Endothelial cell of hepatic sinusoid (primary cell): ENCODE measurements around the gene LRRC34.

Experiments
- in situ Hi-C: cut with HindIII; loops from 2 replicates; pipeline ENCODE4 v1.10.0; 2017; ENCODE audit warnings: low sequenced_read_pairs

LRRC34 gene, protein sequence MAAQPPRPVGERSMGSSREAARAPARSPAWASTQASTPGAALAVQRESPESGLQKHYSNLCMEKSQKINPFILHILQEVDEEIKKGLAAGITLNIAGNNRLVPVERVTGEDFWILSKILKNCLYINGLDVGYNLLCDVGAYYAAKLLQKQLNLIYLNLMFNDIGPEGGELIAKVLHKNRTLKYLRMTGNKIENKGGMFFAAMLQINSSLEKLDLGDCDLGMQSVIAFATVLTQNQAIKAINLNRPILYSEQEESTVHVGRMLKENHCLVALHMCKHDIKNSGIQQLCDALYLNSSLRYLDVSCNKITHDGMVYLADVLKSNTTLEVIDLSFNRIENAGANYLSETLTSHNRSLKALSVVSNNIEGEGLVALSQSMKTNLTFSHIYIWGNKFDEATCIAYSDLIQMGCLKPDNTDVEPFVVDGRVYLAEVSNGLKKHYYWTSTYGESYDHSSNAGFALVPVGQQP

DNA sequence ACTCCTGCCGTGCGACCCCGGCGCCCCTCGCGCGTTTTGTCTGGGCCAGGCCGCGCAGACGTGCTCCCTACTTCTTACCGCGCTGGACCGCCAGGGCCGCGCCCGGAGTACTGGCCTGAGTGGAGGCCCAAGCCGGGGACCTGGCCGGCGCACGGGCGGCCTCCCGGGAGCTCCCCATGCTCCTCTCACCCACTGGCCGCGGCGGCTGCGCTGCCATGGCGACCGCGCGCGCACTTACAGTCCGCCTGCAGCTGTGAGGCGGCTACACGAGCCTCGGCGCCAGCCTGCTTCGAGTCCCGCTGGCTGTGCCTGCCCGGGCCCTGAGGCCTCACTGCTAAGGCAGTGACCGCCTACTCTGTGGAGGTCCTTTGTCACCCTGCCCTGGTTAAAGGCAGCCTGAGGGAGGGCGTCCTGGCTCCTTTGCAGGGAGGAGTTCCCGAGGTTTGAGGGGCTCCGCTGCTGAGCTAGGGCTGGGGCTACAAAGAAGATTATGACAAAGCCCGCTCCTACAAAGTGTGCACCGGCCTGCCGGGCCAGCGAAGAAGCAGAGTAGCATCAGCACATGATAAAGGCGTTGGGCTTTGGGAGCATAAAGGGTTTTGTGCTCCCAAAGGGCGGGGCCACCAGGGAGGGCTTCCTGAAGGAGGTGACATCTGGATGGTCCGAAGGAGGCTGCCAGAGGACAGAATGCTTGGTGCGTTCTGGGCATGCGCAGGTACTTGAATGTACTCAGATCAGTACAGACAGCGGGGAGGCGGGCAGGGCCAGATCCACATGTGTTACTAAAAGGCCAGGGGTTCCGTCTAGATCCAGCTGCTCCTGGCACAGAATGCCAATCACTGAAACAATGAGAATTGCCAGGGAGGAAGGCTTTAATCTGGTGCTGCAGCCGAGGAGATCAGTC, at the start of gene LRRC34, which contains the start of gene LRRIQ4:
Gene LRRC34 (minus strand): TSS at position 573 of the 904 bp plus-strand sequence. CDS start 356 bp downstream, at position 217.
Gene LRRIQ4 (plus strand): TSS at position 539 of the 904 bp plus-strand sequence. CDS start 9,052 bp downstream, outside the sequence.
- in situ Hi-C loops = no loop called here

DNA sequence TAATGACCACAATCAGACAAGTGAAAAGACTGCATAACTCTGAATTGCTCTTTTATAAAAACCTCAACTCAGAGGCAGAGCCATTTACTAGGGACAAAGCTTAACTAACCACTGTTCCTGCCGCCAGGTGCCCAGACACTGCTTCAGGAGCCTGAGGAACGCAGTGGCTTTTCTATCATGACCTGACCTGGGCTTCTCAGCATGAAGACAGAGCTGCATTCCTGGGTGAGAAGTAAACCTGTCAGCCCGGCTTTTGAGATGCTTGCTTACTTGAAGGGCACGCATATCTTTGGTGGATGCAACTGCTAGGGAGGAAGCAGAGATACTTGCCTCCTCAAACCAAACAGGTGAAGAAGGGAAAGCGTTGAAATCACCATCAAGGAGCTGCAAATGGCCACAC, 49.2 kb upstream of the LRRC34 start:
- in situ Hi-C loops = no loop called here

DNA sequence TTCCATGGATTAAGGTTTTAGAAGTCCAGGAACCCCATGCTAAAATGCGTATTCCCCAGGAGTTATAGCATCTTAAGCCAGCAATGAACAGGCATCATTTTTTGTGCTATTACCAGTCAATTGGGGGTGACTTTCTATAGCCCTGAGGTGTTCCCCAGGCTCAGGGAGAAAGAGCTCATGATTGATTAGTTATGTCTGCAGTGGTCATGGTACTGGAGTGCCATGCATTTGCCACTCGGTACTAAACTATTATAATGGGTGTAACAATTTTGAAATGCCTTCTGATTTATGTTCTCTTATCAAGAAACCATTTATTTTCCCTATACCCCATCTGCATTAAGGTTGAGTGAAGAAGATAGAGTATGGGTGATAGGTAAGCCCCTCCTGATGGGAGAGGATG, 45.1 kb upstream of the LRRC34 start:
- in situ Hi-C loops = no loop called here

DNA sequence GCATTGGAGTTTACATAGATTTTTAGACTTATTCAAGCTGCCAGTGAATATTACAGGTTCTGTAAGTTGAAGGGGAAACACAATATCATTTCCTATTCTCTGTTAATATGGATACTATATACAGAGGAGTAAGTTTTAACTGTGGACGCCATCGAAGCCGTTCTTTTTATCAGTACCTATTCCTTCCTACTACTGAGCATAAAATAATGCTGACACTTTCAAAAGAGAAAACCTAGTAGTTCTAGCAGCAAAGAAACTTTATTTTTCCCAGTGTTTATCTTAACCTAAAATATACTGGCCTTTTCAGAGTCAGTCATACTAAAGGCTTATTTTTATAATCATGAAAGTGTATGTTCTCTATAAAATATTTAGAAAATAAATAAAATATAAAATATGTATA, 42.8 kb upstream of the LRRC34 start:
- in situ Hi-C loops = no loop called here

DNA sequence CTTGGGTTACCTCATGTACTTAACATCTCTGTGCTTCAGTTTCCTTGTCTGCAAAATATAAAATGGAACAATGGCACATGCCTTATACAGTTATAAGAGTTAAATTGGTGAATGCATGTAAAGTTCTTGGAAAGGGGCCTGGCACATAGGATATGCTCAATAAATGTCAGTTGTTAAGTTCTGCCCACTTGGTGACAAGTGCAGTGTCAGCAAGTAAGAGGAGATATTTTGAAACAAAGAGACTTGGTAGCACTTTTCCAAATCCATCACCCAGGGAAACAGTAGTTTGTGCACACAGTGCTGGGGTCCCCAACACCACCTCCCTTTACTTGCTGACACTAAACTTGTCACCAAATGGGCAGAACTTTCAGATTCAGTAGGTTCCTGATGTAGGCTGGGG, 37.9 kb upstream of the LRRC34 start:
- in situ Hi-C loops = no loop called here

DNA sequence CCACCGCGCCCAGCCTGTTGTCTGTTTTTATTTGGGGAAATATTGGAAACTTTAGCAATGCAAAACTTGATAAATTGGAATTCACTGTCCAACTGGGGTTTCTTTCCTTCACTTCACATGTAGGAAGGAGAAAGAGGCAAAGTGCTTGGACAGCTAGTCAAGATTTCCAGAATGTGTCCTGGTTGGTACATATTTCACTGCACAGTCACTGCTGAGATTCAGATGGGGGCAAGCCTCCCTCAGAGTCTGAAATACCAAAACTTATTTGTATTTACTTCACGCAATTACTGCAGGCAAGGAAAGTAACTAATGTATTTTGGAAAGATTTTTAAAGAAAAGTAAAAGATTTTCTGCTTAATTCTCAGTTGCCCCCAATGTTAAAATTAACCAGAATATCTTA, 36.0 kb upstream of the LRRC34 start:
- in situ Hi-C loops = loop anchor here (5.0 kb wide), 1 partner anchor 89 kb away; no protein-coding TSS in a partner anchor

DNA sequence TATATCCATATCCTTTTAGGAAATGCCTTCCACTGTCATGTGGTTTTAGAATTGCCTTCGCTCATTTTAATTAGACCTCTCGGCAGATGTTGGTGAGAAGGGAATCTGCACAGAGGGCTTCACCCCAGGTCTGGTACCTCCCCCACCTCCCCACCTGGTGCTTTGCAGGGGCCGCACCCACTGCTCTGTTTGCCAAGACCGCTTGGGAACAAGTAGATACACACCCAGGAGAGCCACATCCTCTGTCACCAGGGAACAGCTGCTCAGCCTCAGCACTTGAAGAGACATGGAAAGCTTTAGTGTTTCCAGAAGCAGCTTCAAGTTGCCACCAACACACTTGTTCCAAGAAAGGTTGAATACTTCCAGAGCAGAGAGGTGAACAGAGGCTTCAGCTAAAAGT, 35.2 kb upstream of the LRRC34 start:
- in situ Hi-C loops = loop anchor here (5.0 kb wide), 1 partner anchor 89 kb away; no protein-coding TSS in a partner anchor

DNA sequence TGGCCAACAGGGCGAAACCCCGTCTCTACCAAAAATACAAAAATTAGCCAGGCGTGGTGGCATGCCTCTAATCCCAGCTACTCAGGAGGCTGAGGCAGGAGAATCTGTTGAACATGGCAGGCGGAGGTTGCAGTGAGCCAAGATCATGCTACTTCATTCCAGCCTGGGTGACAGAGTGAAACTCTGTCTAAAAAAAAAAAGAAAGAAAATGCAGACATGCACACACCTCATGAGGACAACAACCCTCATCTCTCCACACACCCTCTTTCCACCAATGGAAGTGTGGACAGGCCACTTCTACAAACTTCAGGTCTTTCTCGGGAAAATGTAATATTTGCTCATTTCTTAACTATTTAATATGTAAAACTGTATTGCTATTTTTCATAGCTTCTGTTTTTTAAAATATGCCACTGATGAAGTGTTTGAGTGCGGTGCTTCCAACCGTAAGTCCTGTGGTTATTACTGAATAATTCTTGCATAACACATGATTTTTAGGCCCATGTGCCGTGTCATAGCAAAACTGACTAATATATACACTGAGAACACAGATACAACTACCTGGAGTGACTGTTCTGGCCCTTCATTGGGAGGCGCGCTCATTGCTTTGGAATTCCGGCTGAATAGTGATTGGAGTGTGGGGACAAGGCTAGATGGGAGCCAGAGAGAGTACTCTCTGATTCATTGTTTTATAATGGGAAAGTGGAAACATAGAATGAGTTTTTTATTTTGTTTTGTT, 33.9 kb upstream of the LRRC34 start:
- in situ Hi-C loops = loop anchor here (5.0 kb wide), 1 partner anchor 91 kb away; no protein-coding TSS in a partner anchor

DNA sequence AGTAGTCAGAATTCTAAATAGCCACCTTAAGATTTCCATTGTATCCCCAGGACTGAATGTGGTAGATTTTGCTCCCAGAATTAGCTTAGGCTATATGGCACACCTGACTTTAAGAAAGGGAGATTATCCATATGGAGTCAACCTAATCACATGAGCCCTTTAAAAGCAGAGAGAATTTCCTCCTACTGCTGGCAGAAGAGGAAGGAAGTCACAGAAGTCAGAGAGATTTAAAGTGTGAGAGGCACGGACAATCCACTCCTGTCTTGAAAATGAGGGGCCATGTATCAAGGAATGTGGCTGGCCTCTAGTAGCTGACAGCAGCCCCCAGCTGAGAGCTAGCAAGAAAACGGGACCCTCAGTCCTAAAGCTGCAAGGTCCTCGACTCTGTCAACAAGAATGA, 30.3 kb upstream of the LRRC34 start:
- in situ Hi-C loops = no loop called here

DNA sequence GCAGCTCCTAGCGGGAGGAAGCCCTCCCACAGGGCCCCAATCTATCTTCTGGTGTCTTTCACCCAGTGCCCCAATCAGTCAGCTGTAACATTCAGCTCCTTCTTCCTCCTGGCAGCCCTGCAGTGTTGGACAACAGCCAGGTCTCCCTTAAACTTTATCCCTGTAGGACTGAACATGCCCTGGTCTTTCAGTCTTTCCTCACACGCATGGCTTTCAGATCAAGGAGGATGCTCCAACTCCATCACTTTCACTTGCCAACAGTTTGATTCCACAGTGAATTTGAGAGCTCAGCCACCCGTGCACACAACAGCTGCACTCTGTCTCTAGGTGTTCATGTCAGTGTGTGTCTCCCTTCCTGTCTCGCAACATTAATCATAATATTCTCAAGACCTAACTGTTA, 28.5 kb upstream of the LRRC34 start:
- in situ Hi-C loops = no loop called here

DNA sequence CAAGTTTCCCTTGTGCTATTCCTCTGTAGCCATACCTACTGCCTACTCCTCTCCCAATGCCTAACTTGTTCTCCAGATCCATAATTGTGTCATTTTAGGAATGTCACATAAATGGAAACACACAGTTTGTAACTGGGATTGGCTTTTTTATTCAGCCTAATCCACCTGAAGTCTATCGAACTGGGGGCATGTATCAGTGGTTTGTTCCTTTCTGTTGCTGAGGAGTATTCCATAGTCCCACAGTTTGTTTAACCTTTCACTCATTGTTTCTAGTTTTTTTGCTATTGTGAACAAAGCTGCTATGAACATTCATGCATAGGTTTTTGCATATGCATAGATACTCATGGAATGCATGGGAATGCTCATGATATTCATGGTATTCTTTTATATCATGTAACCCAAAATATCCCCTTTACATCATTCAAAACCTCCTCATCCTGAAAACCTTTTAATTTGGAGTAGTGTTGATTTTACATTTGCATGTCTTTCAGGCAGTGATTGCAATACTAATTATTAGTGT, 25.9 kb upstream of the LRRC34 start:
- in situ Hi-C loops = no loop called here

DNA sequence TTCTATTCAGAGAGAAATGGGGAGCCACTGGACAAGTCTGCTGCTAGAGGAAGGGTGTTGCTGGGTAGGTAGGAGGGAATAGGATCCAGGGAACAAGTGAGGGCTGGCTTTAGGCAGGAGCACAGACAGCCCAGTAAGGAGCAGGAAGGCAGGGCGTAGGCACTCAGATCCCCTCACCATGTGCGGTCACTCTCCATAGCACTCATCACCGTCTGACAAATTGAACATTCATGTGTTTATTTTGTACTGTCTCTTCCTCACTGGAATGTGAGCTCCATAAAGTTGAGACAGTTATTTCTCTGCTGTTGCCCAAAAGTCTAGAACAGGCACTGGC, 24.2 kb upstream of the LRRC34 start:
- in situ Hi-C loops = no loop called here

DNA sequence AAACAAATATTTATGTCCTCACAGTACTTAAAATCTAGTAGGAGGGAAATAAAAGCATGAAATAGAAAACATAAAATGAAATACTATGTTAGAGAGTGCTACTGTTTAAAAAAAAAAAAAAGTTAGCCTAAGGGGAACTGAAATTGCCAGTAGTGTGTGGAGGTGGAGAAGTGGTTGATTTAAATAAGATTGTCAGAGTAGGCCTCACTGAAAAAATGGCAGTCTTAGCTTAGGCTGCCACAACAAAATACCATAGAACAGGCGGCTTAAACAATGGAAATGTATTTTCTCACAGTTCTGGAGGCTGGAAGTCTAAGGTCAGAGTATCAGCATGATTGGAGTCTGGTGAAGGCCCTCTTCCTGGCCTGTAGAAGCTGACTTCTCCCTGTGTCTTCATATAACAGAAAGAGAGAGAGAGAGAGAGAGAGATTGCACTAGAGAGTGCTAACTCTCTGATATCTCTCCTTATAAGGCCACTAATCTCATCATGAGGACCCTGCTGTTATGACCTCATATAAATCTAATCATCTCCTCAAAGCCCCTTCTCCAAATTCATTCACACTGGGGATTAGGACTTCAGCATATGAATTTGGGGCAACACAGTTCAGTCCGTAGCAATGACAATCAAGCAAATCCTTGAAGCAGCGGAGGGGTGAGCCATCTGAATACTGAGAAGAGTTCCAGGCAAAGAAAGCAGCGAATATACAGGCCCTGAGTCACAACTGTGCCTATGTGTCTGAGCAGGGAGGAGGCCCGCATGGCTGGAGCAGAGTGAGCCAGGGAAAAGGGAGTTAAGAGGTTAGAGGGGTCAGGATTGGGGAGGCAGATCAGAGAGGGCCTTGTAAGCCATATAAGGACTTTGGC, 23.6 kb upstream of the LRRC34 start:
- in situ Hi-C loops = no loop called here

DNA sequence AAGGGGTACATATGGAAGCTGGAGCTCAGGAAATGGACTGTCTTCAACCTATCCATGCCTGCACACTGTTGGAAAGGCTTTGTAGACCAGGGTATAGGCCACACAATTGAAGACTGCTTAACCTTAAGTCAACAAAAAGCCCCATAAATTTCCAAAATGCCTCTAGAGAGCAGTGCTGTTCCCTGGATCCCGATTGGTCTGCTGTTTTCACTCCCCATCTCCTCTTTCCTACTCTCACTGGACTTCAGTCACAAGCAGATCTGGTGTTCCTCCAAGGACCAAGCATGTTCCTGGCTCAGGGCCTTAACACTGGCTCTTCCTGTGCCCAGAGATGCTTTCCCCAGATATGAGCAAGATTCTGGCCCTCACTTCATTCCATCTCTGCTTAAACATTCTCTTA, 22.8 kb upstream of the LRRC34 start:
- in situ Hi-C loops = no loop called here

DNA sequence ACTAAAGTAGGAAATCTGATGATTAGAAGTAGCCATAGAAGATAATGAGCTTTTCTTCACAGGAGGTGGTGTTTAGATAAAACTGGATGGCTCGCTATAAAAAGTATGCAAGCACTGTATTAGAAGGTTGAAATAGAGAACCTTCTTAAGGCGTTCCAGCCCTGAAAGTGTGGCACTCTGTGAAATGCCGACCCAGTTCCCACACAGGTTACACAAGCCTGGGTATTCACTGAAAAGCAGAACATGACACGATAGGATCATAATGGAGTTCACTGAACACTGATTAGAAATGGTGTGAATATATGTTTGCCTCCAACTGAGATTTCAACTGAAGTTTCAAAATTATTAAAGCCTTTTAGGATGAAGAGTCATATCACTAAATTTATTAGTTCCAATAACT, 15.0 kb upstream of the LRRC34 start:
- in situ Hi-C loops = no loop called here

DNA sequence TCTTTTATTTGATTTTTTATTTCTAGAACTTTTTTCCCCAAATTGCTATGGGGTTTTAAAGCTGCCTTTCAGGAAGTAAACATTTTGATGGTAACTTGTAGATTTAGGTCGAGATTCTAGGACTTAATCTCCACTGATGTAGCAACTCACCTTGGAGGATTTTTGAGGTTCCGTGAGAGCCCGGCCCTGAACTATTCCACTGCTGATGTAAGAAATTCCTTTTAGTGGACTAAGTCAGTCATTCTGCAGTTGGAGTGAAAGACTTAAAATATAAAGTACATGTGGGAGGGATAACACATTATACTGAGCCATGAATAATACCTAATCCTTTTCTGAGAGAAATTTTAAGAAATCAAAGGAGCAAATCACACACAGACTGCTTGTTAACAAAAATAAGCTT, 12.6 kb upstream of the LRRC34 start:
- in situ Hi-C loops = no loop called here

DNA sequence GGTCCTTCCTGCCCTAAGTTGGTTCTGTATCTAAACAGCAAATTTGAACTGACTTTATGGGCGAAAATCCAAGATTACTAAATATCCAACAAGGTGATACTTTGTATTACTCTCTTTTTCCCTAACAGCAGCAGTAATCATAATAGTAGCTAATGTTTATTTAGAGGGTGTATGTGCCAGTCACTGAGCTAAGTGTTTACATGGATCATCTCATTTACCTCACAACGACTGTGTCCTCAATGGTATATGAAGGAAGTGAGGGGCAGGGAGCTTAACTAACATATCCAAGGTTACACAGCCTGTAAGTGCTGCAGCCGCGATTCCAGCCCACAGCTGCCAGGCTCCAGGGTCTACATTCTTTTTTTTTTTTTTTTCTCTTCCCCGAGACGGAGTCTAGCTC, 10.3 kb upstream of the LRRC34 start:
- in situ Hi-C loops = no loop called here

DNA sequence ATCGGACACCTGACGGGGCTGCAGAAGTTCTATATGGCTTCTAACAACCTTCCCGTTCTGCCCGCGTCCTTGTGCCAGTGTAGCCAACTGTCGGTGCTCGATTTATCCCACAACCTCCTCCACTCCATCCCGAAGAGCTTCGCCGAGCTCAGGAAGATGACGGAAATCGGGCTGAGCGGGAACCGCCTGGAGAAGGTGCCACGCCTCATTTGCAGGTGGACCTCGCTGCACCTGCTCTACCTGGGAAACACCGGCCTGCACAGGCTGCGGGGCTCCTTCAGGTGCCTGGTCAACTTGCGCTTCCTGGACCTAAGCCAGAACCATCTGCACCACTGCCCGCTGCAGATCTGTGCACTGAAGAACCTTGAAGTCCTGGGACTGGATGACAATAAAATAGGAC, 9.8 kb upstream of the LRRC34 start:
- in situ Hi-C loops = no loop called here

DNA sequence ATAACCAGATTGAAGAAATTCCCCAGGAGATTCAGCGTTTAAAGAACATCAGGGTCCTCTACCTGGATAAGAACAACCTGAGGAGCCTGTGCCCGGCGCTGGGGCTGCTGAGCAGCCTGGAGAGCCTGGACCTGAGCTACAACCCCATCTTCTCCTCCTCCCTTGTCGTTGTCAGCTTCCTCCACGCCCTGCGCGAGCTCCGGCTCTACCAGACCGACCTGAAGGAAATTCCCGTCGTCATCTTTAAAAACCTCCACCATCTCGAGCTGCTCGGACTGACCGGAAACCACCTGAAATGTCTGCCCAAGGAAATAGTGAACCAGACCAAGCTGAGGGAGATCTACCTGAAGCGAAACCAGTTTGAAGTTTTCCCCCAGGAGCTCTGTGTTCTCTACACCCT, 9.4 kb upstream of the LRRC34 start:
- in situ Hi-C loops = no loop called here

DNA sequence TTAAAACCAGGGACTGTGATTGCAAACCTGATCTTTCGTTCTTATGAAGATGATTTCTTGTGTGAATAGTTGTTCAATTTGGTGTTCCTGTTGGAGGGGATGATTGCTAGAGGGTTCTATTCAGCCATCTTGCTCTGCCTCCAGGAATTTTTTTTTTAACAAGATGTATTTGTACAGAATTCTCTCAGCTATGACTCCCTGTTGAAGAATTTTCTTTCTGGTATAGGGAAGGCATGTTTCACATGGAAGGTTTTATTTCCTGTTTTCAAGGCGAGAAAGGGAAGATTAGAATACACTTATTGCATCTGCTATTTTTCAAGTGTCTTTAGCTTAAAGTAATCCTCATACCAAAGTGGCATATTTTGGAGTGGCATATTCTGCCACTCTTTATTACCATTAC, 5.6 kb upstream of the LRRC34 start:
- in situ Hi-C loops = no loop called here
